ENCODE results near the gene ADGRD1.

ADGRD1 gene

DNA sequence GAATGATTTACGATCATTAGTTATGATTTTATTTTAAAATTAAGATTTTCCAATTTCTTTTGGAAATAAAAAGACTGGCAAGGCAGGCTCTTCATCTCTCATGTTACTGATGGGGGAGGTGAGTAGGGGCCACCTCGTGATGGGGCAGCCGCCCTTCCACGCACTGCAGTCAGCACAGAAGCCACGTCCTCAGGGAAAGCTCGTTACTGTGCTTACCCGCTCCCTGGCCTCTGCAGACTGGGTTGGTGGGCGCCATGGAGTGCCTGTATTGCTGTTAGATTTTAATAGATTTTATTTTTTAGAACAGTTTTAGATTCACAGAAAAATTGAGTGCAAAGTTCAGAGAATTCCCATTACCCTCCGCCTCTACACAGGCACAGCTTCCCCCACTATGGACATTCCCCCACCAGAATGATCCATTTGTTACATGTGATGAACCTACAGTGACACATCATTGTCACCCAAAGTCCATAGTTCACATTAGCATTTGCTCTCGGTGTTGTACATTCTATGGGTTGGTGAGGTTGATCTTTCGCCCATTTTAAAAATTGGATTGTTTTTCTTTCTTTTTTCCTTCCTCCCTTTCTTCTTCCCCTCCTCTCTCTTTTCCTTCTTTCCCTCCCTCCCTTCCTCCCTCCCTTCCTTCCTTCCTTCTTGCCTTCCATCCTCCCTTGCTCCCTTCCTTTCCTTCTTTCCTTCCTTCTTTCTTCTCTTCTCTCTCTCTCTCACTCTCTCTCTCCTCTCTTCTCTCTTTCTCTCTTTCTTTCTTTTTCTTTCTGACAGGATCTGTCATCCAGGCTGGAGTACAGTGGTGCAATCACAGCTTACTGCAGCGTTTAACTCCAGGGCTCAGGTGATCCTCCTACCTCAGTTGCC lies 30.7 kb downstream of the ADGRD1 start:
- TF ChIP-seq CTCF (IDR thresholded peaks at IDR 0.05; ENCODE audit: borderline replicate concordance, insufficient read depth, low read depth, low read length): no peak
- no peak overlapping the region for H3K4me3 ChIP-seq (ENCODE audit: low read depth, low read length)

GRCh38 chr12:130987151-130987931 lies 33.6 kb downstream of the ADGRD1 start:
- no peak for TF ChIP-seq CTCF (IDR thresholded peaks at IDR 0.05; ENCODE audit: borderline replicate concordance, insufficient read depth, low read depth, low read length)
- H3K4me3 ChIP-seq (ENCODE audit: low read depth, low read length): no peak overlapping the region

DNA sequence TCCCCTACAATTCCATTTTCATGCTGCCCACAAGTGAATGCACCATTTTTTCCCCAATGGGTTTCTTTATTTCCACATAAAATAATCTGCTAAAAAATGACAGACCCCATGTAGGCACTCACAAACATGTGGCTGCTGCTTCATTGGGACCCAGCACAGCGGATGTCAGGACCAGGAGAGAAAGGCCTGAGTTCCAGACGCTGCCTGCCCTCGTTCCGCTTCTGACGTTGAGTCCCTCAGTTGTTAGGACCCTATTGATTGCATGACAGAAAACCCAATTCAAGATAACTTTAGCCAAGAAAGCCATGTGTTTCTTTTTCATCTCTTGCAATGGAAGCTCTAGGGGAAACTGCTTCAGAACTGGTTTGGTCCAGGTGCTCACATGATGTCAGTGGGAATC lies 34.6 kb downstream of the ADGRD1 start:
- no peak overlapping the region for H3K4me3 ChIP-seq (ENCODE audit: low read depth, low read length)
- no peak for TF ChIP-seq CTCF (IDR thresholded peaks at IDR 0.05; ENCODE audit: borderline replicate concordance, insufficient read depth, low read depth, low read length)

DNA sequence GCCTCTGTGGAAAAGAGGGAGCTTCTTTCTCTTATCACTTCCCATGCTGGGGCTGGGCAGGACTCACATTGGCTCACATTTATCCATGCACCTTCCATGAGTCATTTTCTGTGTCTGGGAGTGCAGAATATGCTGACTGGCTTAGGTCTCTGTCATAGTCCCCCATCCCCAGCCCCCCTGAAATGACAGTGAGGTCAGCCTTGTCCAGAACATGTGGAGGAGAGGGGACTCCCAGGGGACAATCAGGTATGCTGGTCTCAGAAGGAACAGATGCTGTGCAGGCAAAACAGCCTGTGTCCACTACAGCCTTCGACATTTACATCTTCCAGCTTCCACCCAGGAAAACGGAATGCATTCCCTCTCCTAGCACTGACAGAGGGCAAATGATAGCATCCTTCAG lies 35.0 kb downstream of the ADGRD1 start:
- TF ChIP-seq CTCF (IDR thresholded peaks at IDR 0.05; ENCODE audit: borderline replicate concordance, insufficient read depth, low read depth, low read length): no peak
- no peak overlapping the region for H3K4me3 ChIP-seq (ENCODE audit: low read depth, low read length)

DNA sequence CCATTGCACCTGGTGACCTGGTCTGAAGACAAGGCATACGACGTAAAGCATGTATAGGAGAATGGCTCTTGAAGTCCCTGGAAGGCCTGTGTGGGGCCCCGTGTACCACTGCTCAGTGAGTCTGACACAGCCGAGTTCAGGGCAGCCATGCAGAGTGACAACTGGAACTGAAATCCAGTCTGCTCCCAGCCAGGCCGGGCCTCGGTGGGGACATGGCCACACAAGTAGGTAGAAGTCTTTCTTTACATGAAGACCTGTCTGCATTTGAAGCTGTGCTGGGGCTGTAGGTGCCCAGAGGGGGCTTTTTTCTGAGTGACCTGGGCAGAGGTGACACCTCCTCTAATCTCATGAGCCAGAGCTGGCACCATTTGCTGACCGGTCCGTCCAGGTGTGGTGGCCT lies 35.7 kb downstream of the ADGRD1 start:
- no peak for TF ChIP-seq CTCF (IDR thresholded peaks at IDR 0.05; ENCODE audit: borderline replicate concordance, insufficient read depth, low read depth, low read length)
- no peak overlapping the region for H3K4me3 ChIP-seq (ENCODE audit: low read depth, low read length)

- H3K4me3 ChIP-seq (ENCODE audit: low read depth, low read length): no peak overlapping the region
- TF ChIP-seq CTCF (IDR thresholded peaks at IDR 0.05; ENCODE audit: borderline replicate concordance, insufficient read depth, low read depth, low read length): no peak
These were observed 36.3 kb downstream of the ADGRD1 start for GRCh38 chr12:130990034-130990433.

Measured in GM12875 (cell line).